ENCODE data around the gene FOXB1. TPM values are rescaled to one million over a fixed set of nuclear protein-coding genes. Genes with fewer than 3 reads are reported as not detected.
A peak's percentile ranks its signal among the peaks of the same experiment; 100 is the strongest.

Gene FOXB1
- total and polyA plus RNA-seq, 8 donors: not detected

DNA sequence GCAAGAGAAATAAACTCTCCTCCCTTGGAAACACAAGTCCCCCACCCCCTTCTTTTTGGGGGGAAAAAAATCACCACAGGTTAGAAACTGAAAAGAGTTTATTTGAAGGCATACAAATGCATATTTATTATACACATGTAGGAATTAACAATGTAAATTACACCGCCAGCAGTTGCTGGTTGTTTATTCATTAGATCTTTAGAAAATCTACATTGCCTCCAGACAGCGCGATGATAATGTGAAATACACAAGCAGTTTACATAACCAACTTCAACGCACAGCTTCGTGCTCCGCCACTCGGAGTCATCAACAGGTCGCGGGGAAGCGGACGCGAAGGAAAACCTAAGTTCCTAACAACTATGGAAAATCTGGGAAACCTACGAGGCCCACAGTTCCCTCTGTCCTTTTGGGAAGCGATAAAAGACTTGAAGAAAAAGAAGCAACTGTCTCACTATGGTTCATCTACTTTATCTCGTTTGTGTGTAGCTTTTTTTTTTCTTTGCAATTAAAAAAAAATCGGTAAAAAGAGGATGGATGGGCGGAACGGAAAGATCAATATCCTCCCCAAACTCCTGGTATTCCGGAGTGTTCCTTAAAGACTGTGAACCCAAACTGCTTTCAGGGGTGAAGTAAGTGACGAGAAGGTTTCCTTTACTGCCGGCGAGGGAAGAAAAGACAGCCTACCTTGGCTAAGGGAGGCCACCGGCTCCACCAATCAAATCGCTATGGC, 8.4 kb upstream of the FOXB1 start:
- DNase-seq: no peak
- H3K4me3 ChIP-seq: no peak overlapping the region
- H3K27me3 ChIP-seq: peaks cover 94 to 100% of the 10 kb centered on the region in 2 donors
- TF ChIP-seq, protein P1, sequence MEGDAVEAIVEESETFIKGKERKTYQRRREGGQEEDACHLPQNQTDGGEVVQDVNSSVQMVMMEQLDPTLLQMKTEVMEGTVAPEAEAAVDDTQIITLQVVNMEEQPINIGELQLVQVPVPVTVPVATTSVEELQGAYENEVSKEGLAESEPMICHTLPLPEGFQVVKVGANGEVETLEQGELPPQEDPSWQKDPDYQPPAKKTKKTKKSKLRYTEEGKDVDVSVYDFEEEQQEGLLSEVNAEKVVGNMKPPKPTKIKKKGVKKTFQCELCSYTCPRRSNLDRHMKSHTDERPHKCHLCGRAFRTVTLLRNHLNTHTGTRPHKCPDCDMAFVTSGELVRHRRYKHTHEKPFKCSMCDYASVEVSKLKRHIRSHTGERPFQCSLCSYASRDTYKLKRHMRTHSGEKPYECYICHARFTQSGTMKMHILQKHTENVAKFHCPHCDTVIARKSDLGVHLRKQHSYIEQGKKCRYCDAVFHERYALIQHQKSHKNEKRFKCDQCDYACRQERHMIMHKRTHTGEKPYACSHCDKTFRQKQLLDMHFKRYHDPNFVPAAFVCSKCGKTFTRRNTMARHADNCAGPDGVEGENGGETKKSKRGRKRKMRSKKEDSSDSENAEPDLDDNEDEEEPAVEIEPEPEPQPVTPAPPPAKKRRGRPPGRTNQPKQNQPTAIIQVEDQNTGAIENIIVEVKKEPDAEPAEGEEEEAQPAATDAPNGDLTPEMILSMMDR (IDR thresholded peaks at IDR 0.05): no peak
- peaks cover 0 to 5% of the 10 kb centered on the region in 2 donors for H3K4me1 ChIP-seq
- no peaks in the 10 kb centered on the region for H3K9me3 ChIP-seq
- no peak for ATAC-seq
- H3K27ac ChIP-seq: no peak overlapping the region
- intact Hi-C loops (cut with DNase I): no loop called here
- no peaks in the 10 kb centered on the region for H3K36me3 ChIP-seq

DNA sequence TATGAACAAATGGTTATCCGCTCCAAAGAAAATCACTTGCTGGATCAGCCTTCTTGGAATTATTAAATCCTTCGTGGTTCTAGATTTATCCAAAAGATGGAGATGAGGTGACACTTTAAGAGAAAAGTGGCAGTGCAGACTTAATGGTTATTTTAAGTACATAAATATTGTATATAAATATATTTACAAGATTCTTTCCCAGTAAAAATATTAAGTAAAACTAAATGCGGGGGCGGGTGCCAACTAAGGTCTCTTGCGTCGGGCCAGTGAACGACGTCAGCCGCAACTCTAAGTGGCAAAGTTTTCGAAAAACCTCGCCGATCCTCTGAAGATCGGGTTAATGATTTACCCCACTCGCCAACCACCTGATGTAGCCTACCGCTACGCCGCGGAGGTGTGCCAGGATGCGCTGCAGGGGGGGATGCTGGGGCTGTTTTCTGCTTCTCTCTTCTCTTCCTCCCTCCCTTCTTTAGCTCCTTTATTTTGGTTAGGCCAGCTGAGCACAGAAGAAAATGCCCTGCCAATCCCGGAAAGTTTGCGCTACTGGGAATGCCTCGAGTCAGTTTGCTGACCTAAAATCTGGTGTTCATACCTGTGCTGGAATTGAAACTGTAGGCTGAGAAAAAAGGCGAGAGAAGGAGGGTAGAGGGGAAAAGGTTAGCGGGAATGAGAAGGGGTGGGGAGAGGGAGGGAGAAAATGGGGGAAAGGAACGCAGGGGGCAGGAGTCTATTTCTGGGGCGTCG, 7.6 kb upstream of the FOXB1 start:
- ATAC-seq: no peak
- intact Hi-C loops (cut with DNase I): no loop called here

DNA sequence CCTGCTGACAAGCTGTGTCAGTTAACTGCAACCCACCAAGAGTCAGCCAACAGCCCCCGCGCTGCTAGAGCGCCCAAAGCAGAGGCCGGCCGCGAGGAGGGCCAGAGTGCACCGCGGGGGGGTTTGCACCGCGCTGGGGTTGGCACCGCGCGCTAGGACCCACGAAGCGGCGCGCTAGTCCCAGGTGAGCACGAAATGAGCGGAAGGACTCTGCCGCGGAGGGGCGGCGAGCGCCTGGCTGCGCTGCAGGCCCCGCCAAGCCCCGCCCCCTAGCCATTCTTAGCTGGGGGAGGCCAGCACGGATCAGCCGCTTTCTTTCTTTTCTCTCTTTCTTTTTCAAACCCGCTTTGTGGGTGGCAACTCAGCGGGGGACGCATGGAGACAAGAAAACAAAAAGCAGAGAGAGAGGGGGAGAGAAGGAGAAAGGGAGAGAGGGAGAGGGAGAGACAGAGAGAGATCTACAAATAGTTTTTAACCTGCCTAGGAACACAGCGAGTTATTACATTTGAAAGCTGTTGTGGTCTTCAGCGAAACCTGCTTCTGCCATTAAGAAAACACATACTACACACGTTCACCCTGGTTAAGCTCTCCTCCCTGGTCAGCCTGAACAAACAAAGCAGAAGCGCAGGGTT, 6.9 kb upstream of the FOXB1 start:
- Histone ChIP-seq H3K27ac (no peak overlapping the region), H3K4me1 (peaks cover 0 to 5% of the 10 kb centered on the region in 2 donors), H3K27me3 (peaks cover 100% of the 10 kb centered on the region in 2 donors), H3K36me3 (no peaks in the 10 kb centered on the region), H3K4me3 (no peak overlapping the region), H3K9me3 (no peaks in the 10 kb centered on the region)
- TF ChIP-seq, protein P1 (IDR thresholded peaks at IDR 0.05): no peak
- intact Hi-C loops (cut with DNase I): no loop called here
- ATAC-seq (peak; percentile 52), DNase-seq (peak in 1 of 4 donors; percentile 56)

More for the DNA sequence above, 7.6 kb upstream of the FOXB1 start:
- H3K27ac ChIP-seq: no peak overlapping the region
- H3K36me3 ChIP-seq: no peaks in the 10 kb centered on the region
- H3K9me3 ChIP-seq: no peaks in the 10 kb centered on the region
- peaks cover 0 to 5% of the 10 kb centered on the region in 2 donors for H3K4me1 ChIP-seq
- DNase-seq: no peak
- H3K27me3 ChIP-seq: peaks cover 99 to 100% of the 10 kb centered on the region in 2 donors
- TF ChIP-seq, protein P1 (IDR thresholded peaks at IDR 0.05): no peak
- no peak overlapping the region for H3K4me3 ChIP-seq

DNA sequence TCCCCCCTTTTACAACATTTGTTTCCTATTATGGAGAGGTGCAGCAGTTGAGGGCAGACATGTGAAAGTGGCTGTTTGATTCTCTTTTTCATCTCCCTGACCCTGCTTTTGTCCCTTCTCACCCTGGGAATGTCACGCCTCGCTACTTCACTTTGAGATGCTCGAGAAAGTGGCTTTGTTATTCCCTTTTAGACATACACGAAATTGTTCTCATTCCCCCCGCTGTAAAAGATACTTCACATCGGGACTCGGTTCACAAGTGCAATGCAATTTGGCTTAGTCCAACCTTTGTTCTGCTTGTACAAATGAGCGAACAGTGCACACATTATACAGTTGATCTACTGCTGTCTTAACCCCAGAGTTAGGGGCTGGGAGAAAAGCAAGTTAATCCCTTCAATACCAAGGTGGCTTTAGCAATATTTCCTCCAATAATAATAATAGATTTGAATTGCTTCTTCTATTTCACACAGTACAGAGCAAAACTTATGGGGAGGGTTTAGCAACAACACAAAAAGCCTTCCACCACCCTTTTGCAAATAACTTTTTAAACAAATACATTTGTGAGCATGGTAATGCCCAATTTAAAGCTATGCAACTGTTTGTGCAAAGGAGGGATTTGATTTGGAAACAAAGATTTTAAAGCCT, 5.7 kb upstream of the FOXB1 start:
- Histone ChIP-seq H3K4me3 (no peak overlapping the region), H3K4me1 (peaks cover 0 to 5% of the 10 kb centered on the region in 2 donors), H3K27ac (no peak overlapping the region), H3K36me3 (no peaks in the 10 kb centered on the region), H3K27me3 (peaks cover 100% of the 10 kb centered on the region in 2 donors), H3K9me3 (no peaks in the 10 kb centered on the region)
- intact Hi-C loops (cut with DNase I): no loop called here
- no peak for ATAC-seq
- TF ChIP-seq, protein P1 (IDR thresholded peaks at IDR 0.05): no peak
- DNase-seq: no peak
